Gastrocnemius medialis (tissue), 4 donors: ENCODE data around the gene PTPRE. TPM values are rescaled to one million over a fixed set of nuclear protein-coding genes. Genes with fewer than 3 reads are reported as not detected.

Experiments
- ATAC-seq, 2 donors: fragments of 150-250 bp; one replicate each; pipeline ENCODE4 v1.9.1; 2016
- DNase-seq, 2 donors: peaks; one replicate each; pipeline ENCODE4 v3.0.0-alpha.2; 2019
- H3K27ac ChIP-seq, 4 donors: fragments of 200-600 bp; sonication (generic); 1 replicate in 1 of 4; 2 replicates in 3 of 4; pipeline ENCODE4 v1.5.1; 2016 to 2018; ENCODE audit warnings: mild to moderate bottlenecking in 2 of 4, moderate library complexity in 1 of 4
- H3K27me3 ChIP-seq, 3 donors: fragments of 200-600 bp; sonication (generic) in 2 of 3; 1 replicate in 1 of 3; 2 replicates in 2 of 3; pipeline versions ENCODE4 v1.5.1 to v1.6.0; 2016 to 2019; ENCODE audit warnings: mild to moderate bottlenecking in 1 of 3, moderate library complexity in 1 of 3
- H3K36me3 ChIP-seq, 2 donors: fragments of 200-600 bp; sonication (generic) in 1 of 2; one replicate each; pipeline ENCODE4 v1.5.1; 2017 to 2018
- H3K4me1 ChIP-seq, 2 donors: fragments of 200-600 bp; sonication (generic) in 1 of 2; one replicate each; pipeline ENCODE4 v1.5.1; 2016 to 2017; ENCODE audit warnings: mild to moderate bottlenecking in 2 of 2
- H3K4me3 ChIP-seq, 4 donors: fragments of 200-600 bp; sonication (generic) in 3 of 4; 1 replicate in 1 of 4; 2 replicates in 3 of 4; pipeline ENCODE4 v1.5.1; 2016 to 2019; ENCODE audit warnings: mild to moderate bottlenecking in 2 of 4
- H3K9me3 ChIP-seq, 3 donors: fragments of 200-600 bp; sonication (generic) in 2 of 3; 1 replicate in 1 of 3; 2 replicates in 2 of 3; pipeline ENCODE4 v1.5.1; 2016 to 2019
- POLR2A ChIP-seq, 2 donors: fragments of 450-650 bp; IDR thresholded peaks; one replicate each; pipeline ENCODE4 v1.6.1; 2017; ENCODE audit warnings: antibody characterized with exemption in 2 of 2, mild to moderate bottlenecking in 2 of 2, moderate library complexity in 2 of 2
- in situ Hi-C, 4 donors: fragments of 200-750 bp; cut with MboI; loops; one replicate each; pipeline versions ENCODE4 v1.15.0 to v1.8.0; 2017; ENCODE audit warnings: low sequenced_read_pairs in 4 of 4
- intact Hi-C: fragments of 100-400 bp; cut with DNase I; formaldehyde crosslinking; loops from one replicate; pipeline ENCODE4 v1.15.1; 2023; ENCODE audit warnings: low total_unique reads
- total RNA-seq, 4 donors: library from RNA; depleted of rRNA; stranded (reverse); fragments of >200 nt; gene quantifications; one replicate each; pipeline versions ENCODE4 v1.1.0 to v1.2.3, GENCODE V29; 2016
- TF ChIP-seq, protein P1 (sequence below), 5 experiments: fragments of 450-650 bp in 3 of 5; fragments of 200-600 bp in 2 of 5; sonication (generic) in 2 of 5; IDR thresholded peaks in 4 of 5; conservative IDR thresholded peaks in 1 of 5; 1 replicate in 4 of 5; 2 replicates in 1 of 5; pipeline ENCODE4 v1.5.1; 2016 to 2019; ENCODE audit warnings: antibody characterized with exemption in 5 of 5, mild to moderate bottlenecking in 3 of 5, moderate library complexity in 3 of 5

The PTPRE gene
- total RNA-seq, 4 donors from 2014 or later = 0.97 to 2.2 (median 1.6) TPM

DNA sequence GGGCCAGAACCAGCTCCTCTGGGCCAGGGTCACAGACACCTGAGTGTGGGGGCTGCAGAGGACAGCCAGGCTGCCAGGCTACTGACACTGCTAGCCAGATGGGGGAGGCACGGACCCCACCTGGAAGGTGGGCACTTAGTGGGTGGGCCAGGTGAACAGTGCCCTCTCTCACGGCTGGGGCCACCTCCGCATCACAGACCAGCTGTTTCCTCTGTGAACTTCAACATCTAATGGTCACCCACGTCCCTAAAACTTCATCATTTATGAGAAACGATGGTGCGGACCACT is 138.9 kb downstream of the PTPRE start:
- no peak overlapping the region for H3K4me3 ChIP-seq
- ATAC-seq = no peak
- H3K4me1 ChIP-seq = no peaks in the 10 kb centered on the region
- intact Hi-C loops = no loop called here
- TF ChIP-seq POLR2A (IDR thresholded peaks at IDR 0.05) = no peak
- no peaks in the 10 kb centered on the region for H3K36me3 ChIP-seq
- DNase-seq = no peak
- no peak overlapping the region for H3K27ac ChIP-seq
- H3K9me3 ChIP-seq = no peaks in the 10 kb centered on the region
- in situ Hi-C loops = no loop called here
- no peaks in the 10 kb centered on the region for H3K27me3 ChIP-seq

DNA sequence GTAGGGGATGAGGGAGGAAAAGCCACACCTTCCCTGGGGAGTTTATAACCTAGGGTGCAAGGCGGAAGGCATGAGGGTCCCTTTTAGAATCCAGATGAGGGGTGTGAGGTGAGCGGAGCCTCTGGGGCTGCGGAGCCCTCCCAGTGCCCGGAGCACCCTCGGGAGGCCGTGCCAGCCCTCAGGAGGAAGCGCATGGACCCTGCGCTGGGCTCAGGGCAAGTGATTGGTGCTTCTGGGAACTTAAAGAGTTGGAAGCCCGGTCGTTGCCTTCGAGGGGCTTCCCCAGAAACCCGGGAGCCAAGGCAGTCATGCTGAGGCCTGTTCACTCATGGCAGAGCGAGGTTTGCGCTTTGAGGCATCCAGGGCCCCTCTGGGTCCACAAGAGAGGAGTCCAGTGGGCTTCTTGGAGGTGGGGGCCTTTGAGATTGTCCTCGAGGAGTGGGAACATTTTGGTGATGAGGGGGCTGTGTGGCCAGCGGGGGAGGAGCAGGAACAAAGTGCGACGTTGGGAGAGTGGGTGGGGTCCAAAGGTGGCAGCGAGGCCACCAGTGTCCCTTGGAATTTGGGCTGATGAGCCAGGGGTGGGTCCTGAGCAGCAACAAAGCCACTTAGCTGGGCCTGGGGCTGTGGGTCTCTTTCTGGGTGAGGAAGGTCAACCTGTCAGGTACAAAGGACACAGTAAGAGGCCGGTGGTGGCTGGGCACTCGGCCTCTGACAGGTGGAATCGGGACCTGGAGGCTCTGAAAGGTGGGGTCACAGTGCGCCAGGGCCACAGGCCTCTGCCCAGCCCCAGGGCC is 139.5 kb downstream of the PTPRE start:
- Histone ChIP-seq H3K27me3 (no peaks in the 10 kb centered on the region), H3K27ac (no peak overlapping the region), H3K4me1 (no peaks in the 10 kb centered on the region), H3K4me3 (no peak overlapping the region), H3K36me3 (no peaks in the 10 kb centered on the region), H3K9me3 (no peaks in the 10 kb centered on the region)
- TF ChIP-seq POLR2A (IDR thresholded peaks at IDR 0.05) = no peak
- TF ChIP-seq, protein P1, sequence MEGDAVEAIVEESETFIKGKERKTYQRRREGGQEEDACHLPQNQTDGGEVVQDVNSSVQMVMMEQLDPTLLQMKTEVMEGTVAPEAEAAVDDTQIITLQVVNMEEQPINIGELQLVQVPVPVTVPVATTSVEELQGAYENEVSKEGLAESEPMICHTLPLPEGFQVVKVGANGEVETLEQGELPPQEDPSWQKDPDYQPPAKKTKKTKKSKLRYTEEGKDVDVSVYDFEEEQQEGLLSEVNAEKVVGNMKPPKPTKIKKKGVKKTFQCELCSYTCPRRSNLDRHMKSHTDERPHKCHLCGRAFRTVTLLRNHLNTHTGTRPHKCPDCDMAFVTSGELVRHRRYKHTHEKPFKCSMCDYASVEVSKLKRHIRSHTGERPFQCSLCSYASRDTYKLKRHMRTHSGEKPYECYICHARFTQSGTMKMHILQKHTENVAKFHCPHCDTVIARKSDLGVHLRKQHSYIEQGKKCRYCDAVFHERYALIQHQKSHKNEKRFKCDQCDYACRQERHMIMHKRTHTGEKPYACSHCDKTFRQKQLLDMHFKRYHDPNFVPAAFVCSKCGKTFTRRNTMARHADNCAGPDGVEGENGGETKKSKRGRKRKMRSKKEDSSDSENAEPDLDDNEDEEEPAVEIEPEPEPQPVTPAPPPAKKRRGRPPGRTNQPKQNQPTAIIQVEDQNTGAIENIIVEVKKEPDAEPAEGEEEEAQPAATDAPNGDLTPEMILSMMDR (IDR thresholded peaks at IDR 0.05 in 4 of 5, conservative IDR thresholded peaks at IDR 0.05 in 1 of 5) = no peak
- in situ Hi-C loops (no loop called here), intact Hi-C loops (no loop called here)
- ATAC-seq (no peak), DNase-seq (no peak)

DNA sequence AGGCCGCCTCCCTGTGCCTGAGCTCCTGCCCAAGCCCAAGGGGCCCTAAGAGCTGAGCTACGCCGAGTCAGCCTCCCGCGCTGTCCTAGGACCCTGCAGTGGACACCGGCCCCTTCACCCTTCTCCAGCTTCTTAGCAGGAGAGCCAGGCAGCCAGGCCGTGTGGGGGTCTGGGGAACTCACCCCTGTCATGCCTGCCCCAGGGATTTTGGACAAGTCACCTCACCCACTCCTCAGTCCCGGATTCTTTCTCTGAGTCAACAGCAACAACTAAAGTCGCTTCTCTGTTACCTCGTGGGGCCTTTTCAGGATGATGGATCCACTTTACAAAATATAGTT is 140.0 kb downstream of the PTPRE start:
- Histone ChIP-seq H3K4me1 (no peaks in the 10 kb centered on the region), H3K4me3 (no peak overlapping the region), H3K9me3 (no peaks in the 10 kb centered on the region), H3K27ac (no peak overlapping the region), H3K36me3 (no peaks in the 10 kb centered on the region), H3K27me3 (no peaks in the 10 kb centered on the region)
- intact Hi-C loops = no loop called here
- in situ Hi-C loops = no loop called here
- ATAC-seq = no peak
- no peak for TF ChIP-seq POLR2A (IDR thresholded peaks at IDR 0.05)
- TF ChIP-seq, protein P1 (IDR thresholded peaks at IDR 0.05 in 4 of 5, conservative IDR thresholded peaks at IDR 0.05 in 1 of 5) = no peak
- no peak for DNase-seq

DNA sequence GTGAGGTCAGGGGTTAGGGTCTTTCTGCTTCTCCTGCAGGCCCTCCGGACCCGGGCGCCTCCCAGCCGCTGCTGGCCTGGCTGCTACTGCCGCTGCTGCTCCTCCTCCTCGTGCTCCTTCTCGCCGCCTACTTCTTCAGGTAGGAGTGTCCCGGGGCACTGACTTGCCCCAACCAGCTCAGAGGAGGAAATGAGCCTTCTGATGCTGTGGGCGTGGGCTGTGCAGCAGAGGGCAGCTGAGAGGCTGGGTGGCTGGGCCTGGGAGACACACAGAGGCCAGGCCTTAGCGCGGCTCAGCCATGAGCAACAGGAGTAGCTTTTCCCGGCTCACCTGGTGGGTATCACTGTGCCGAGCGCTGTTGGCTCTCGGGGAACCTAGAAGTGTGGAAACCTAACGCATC is 140.4 kb downstream of the PTPRE start:
- H3K27ac ChIP-seq = peak overlapping the region; percentile 20 to 57 (median 37)
- intact Hi-C loops (no loop called here), in situ Hi-C loops (no loop called here)
- H3K4me1 ChIP-seq = no peaks in the 10 kb centered on the region
- no peak for ATAC-seq
- H3K36me3 ChIP-seq = no peaks in the 10 kb centered on the region
- H3K27me3 ChIP-seq = no peaks in the 10 kb centered on the region
- H3K4me3 ChIP-seq = peak overlapping the region in 1 of 4 donors; percentile 30
- DNase-seq = peak; percentile 30 to 57
- no peaks in the 10 kb centered on the region for H3K9me3 ChIP-seq
- TF ChIP-seq, protein P1 (IDR thresholded peaks at IDR 0.05 in 4 of 5, conservative IDR thresholded peaks at IDR 0.05 in 1 of 5) = no peak
- TF ChIP-seq POLR2A (IDR thresholded peaks at IDR 0.05) = peak; percentile 24 to 61

DNA sequence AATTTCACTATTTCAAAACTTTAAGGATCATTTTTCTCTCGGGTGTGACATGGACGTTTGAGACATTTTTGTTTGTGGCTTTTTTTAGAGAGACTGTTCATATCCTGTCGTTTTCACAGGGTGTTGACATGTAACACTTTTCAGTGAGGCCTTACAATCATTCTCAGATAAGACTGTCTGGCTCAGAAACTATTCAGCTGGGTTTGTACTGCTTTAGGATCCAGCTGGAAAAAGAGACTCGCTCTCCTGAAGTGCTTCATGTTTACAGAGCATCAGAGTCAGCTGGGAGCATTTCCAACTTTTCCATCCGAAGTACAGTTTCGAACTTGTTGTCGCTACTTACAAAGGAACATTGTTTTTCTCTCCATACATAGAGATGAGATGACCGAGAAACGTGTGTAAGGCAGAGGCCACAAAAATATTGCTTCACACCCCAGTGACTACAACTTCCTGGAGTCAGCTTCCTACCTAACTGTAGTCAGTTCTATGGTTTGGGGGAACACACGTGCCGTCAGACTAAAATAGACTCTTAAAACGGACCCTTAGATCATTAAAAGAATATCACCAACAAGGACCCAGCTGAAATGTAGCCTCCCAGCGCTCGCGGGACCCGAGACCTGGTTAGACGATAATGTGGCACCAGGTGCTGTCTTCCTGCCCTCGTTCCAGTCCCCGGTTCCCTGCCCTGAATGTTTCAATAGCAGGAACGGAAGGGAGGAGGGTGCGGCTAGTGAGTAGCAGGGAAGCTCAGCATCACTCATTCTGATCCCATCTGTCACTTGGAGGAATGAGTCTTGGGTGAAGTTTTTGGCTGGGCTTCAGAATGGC is 141.3 kb downstream of the PTPRE start:
- Histone ChIP-seq H3K27ac (peak overlapping the region; percentile 29 to 57 (median 44)), H3K36me3 (no peaks in the 10 kb centered on the region), H3K4me1 (no peaks in the 10 kb centered on the region), H3K4me3 (peak overlapping the region in 2 of 4 donors; percentile 21 to 30), H3K9me3 (no peaks in the 10 kb centered on the region), H3K27me3 (no peaks in the 10 kb centered on the region)
- in situ Hi-C loops (no loop called here), intact Hi-C loops (no loop called here)
- ATAC-seq (peak; percentile 37 to 42), DNase-seq (no peak)
- no peak for TF ChIP-seq POLR2A (IDR thresholded peaks at IDR 0.05)
- TF ChIP-seq, protein P1 (IDR thresholded peaks at IDR 0.05 in 4 of 5, conservative IDR thresholded peaks at IDR 0.05 in 1 of 5) = no peak
